ENCODE results near the gene VAV3. TPM values are rescaled to one million over a fixed set of nuclear protein-coding genes. Genes with fewer than 3 reads are reported as not detected.

VAV3 gene
- total and polyA plus RNA-seq, 3 donors from 2014 or later = 10.1 to 11.4 (median 11.3) TPM

DNA sequence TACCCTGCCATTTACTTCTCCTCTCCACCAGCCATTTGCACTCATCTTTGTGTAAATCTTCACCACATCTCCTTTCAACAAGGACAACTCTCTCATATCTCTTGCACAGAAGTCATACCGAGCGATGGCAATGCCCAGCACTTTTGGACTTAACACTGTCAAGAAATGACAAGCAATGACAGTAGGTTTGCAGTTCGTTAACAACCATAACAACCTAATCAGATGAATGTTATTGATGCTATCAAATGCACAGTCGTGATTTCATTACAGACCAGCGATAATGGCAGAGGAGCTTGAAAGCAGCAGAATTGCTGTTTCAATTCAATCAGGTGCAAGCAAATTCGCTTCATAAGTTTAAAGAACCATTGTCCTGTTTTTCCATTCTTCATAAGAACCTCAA lies 390.9 kb downstream of the VAV3 start:
- H3K4me3 ChIP-seq = no peak overlapping the region
- no peaks in the 10 kb centered on the region for H3K27me3 ChIP-seq
- H3K27ac ChIP-seq = no peak overlapping the region
- H3K9me3 ChIP-seq = no peaks in the 10 kb centered on the region
- no peak for DNase-seq
- no peaks in the 10 kb centered on the region for H3K36me3 ChIP-seq (ENCODE audit: low read depth, missing control alignments)
- WGBS, 2 donors = 89% methylated on average over 6 of the region's 6 CpGs
- TF ChIP-seq, protein P1, sequence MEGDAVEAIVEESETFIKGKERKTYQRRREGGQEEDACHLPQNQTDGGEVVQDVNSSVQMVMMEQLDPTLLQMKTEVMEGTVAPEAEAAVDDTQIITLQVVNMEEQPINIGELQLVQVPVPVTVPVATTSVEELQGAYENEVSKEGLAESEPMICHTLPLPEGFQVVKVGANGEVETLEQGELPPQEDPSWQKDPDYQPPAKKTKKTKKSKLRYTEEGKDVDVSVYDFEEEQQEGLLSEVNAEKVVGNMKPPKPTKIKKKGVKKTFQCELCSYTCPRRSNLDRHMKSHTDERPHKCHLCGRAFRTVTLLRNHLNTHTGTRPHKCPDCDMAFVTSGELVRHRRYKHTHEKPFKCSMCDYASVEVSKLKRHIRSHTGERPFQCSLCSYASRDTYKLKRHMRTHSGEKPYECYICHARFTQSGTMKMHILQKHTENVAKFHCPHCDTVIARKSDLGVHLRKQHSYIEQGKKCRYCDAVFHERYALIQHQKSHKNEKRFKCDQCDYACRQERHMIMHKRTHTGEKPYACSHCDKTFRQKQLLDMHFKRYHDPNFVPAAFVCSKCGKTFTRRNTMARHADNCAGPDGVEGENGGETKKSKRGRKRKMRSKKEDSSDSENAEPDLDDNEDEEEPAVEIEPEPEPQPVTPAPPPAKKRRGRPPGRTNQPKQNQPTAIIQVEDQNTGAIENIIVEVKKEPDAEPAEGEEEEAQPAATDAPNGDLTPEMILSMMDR (IDR thresholded peaks at IDR 0.05) = no peak
- TF ChIP-seq POLR2A (IDR thresholded peaks at IDR 0.05) = no peak
- H3K4me1 ChIP-seq = no peaks in the 10 kb centered on the region
- intact Hi-C loops (cut with DNase I; ENCODE audit: low total_unique reads) = no loop called here

DNA sequence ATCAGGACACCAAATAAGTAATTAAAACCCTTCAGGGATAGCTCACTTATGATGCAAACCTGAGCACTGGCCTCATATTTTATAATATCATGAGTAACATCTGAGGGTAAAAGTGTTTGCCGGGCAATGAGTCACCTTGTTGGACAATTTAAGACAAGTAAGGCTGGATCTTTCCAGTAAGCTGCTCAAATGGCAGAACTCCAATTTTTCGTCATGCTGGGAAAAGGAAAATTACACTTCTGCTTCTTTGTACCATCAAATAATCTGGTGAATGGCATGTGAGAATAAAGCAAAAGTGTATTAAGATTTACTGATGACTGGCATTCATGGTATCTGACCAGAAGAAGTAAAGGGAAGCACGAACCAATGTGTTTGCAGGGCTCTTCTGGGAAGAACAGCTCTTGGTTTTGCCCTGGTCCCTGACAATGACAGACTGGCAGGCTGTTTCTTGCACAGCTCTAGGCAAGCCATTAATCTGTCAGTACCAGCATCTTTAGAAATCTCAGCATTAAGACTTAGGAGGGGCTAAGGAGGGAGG lies 392.2 kb downstream of the VAV3 start:
- intact Hi-C loops (cut with DNase I; ENCODE audit: low total_unique reads) = no loop called here
- Histone ChIP-seq H3K4me1 (no peaks in the 10 kb centered on the region), H3K9me3 (no peaks in the 10 kb centered on the region), H3K27ac (no peak overlapping the region), H3K4me3 (no peak overlapping the region), H3K27me3 (no peaks in the 10 kb centered on the region), H3K36me3 (ENCODE audit: low read depth, missing control alignments) (no peaks in the 10 kb centered on the region)
- TF ChIP-seq POLR2A (IDR thresholded peaks at IDR 0.05) = no peak
- TF ChIP-seq, protein P1 (IDR thresholded peaks at IDR 0.05) = no peak
- WGBS, 2 donors = 66 to 73% methylated on average over 3 of the region's 3 CpGs
- no peak for DNase-seq

DNA sequence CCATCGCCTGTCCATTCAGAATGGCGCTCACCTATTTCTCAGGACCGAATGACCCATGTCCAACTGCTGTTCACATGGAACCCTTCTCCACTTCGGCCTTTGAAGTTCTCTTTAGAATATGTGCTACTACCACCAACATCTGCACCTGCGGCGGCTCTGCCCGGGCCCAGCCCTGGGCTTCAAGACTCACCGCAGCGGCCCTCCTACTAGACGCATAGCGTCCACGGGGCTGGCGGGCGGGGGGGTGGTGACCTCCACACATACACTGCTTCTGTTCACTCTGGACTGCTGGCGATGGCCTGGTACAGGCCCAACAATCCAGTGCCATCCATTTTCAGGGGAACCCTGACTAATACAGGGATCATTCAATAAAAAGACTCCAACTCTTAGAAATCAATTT lies 394.2 kb downstream of the VAV3 start:
- Histone ChIP-seq H3K27me3 (no peaks in the 10 kb centered on the region), H3K4me3 (no peak overlapping the region), H3K9me3 (no peaks in the 10 kb centered on the region), H3K36me3 (ENCODE audit: low read depth, missing control alignments) (no peaks in the 10 kb centered on the region), H3K27ac (no peak overlapping the region), H3K4me1 (no peaks in the 10 kb centered on the region)
- WGBS, 2 donors = 95 to 98% methylated on average over 13 to 15 of the region's 15 CpGs
- intact Hi-C loops (cut with DNase I; ENCODE audit: low total_unique reads) = no loop called here
- DNase-seq = no peak
- no peak for TF ChIP-seq POLR2A (IDR thresholded peaks at IDR 0.05)
- TF ChIP-seq, protein P1 (IDR thresholded peaks at IDR 0.05) = no peak

DNA sequence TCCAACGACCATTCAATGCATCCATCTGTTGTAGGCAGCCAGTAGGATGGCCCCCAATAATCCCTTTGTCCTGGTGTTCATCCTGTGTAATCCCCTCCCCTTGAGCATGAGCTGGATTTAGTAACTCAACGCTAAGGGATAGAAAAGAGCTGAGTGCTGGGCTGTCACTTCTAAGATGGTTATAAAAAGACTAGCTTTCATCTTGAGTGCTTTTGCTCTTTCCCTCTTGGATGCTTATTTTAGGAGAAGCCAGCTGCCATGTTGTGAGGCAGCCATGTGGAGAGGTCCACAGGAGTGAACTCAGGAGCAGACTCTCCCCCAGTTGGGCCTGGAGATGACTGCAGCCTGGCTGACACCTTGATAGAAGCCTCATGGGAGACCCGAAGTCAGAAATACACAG lies 401.5 kb downstream of the VAV3 start:
- no peak for DNase-seq

DNA sequence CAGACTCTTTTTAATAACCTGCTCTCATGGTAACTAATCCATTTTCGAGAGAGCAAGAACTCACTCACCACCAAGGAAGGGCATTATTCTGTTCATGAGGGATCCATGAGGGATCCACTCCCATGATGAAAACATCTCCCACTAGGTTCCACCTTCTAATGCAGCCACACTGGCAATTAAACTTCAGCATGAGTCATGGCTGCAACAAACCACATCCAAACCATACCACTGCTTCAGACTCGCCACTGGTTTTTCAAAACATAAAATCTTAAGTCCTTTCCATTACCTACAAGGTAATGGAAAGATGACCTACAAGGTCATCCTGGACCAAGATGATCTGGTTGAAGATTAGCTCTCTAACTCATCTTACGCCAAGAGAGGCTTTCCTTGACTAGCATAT lies 405.1 kb downstream of the VAV3 start:
- H3K4me1 ChIP-seq = no peaks in the 10 kb centered on the region
- H3K4me3 ChIP-seq = no peak overlapping the region
- H3K36me3 ChIP-seq (ENCODE audit: low read depth, missing control alignments) = no peaks in the 10 kb centered on the region
- WGBS, 2 donors = 89 to 98% methylated on average over 3 of the region's 3 CpGs
- no peaks in the 10 kb centered on the region for H3K9me3 ChIP-seq
- H3K27me3 ChIP-seq = no peaks in the 10 kb centered on the region
- DNase-seq = no peak
- H3K27ac ChIP-seq = no peak overlapping the region
- intact Hi-C loops (cut with DNase I; ENCODE audit: low total_unique reads) = no loop called here
- TF ChIP-seq, protein P1 (IDR thresholded peaks at IDR 0.05) = no peak
- no peak for TF ChIP-seq POLR2A (IDR thresholded peaks at IDR 0.05)

More for the DNA sequence above, 401.5 kb downstream of the VAV3 start:
- H3K36me3 ChIP-seq (ENCODE audit: low read depth, missing control alignments) = no peaks in the 10 kb centered on the region
- no peak overlapping the region for H3K27ac ChIP-seq
- intact Hi-C loops (cut with DNase I; ENCODE audit: low total_unique reads) = no loop called here
- H3K4me1 ChIP-seq = no peaks in the 10 kb centered on the region
- H3K27me3 ChIP-seq = no peaks in the 10 kb centered on the region
- H3K9me3 ChIP-seq = no peaks in the 10 kb centered on the region
- 82 to 87% methylated on average over 3 of the region's 3 CpGs for WGBS, 2 donors
- no peak for TF ChIP-seq POLR2A (IDR thresholded peaks at IDR 0.05)
- TF ChIP-seq, protein P1 (IDR thresholded peaks at IDR 0.05) = no peak
- H3K4me3 ChIP-seq = no peak overlapping the region
